Measurements from ENCODE around the gene KCNJ6. TPM values are rescaled to one million over a fixed set of nuclear protein-coding genes. Genes with fewer than 3 reads are reported as not detected.

Gene KCNJ6
- total RNA-seq, 1 experiment from 2014 or later: not detected

GRCh38 chr21:37788503-37788902 is 127.8 kb downstream of the KCNJ6 start:
- Histone ChIP-seq H3K9me3 (ENCODE audit: low read depth, low read length, poor library complexity, severe bottlenecking) (no peaks in the 10 kb centered on the region), H3K36me3 (ENCODE audit: insufficient read depth, low read length, poor library complexity, severe bottlenecking) (no peaks in the 10 kb centered on the region), H3K4me1 (ENCODE audit: insufficient read depth, low read length, poor library complexity, severe bottlenecking) (no peaks in the 10 kb centered on the region), H3K4me3 (ENCODE audit: low read depth, low read length, poor library complexity, severe bottlenecking) (no peak overlapping the region), H3K27ac (ENCODE audit: low read depth, low read length, poor library complexity, severe bottlenecking) (no peak overlapping the region), H3K27me3 (replicated peaks; ENCODE audit: insufficient read depth, low read depth, low read length, poor library complexity) (peaks cover 39% of the 10 kb centered on the region)
- DNase-seq (ENCODE audit: low spot score): no peak
- intact Hi-C loops (cut with micrococcal nuclease; ENCODE audit: unreplicated experiment): no loop called here
- TF ChIP-seq CTCF (conservative IDR thresholded peaks at IDR 0.05; ENCODE audit: low read depth, low read length): no peak
- no peak for TF ChIP-seq EZH2 (IDR thresholded peaks at IDR 0.05; ENCODE audit: borderline replicate concordance, low read depth, low read length, poor library complexity, severe bottlenecking)
- no TSS peak for BruUV-seq (replicated peaks)
- ChIA-PET POLR2A (ENCODE audit: low non-redundant PET) (no interaction called here), CTCF (no interaction called here)

GRCh38 chr21:37787456-37787855 is 128.8 kb downstream of the KCNJ6 start:
- H3K4me3 ChIP-seq (ENCODE audit: low read depth, low read length, poor library complexity, severe bottlenecking): no peak overlapping the region
- BruUV-seq (replicated peaks): no TSS peak
- no peak for DNase-seq (ENCODE audit: low spot score)
- TF ChIP-seq EZH2 (IDR thresholded peaks at IDR 0.05; ENCODE audit: borderline replicate concordance, low read depth, low read length, poor library complexity, severe bottlenecking): no peak
- TF ChIP-seq CTCF (conservative IDR thresholded peaks at IDR 0.05; ENCODE audit: low read depth, low read length): no peak
- no peak overlapping the region for H3K27ac ChIP-seq (ENCODE audit: low read depth, low read length, poor library complexity, severe bottlenecking)
- H3K9me3 ChIP-seq (ENCODE audit: low read depth, low read length, poor library complexity, severe bottlenecking): no peaks in the 10 kb centered on the region
- H3K4me1 ChIP-seq (ENCODE audit: insufficient read depth, low read length, poor library complexity, severe bottlenecking): no peaks in the 10 kb centered on the region
- ChIA-PET CTCF (no interaction called here), POLR2A (ENCODE audit: low non-redundant PET) (no interaction called here)
- H3K27me3 ChIP-seq (replicated peaks; ENCODE audit: insufficient read depth, low read depth, low read length, poor library complexity): peaks cover 39% of the 10 kb centered on the region
- H3K36me3 ChIP-seq (ENCODE audit: insufficient read depth, low read length, poor library complexity, severe bottlenecking): no peaks in the 10 kb centered on the region
- intact Hi-C loops (cut with micrococcal nuclease; ENCODE audit: unreplicated experiment): no loop called here

DNA sequence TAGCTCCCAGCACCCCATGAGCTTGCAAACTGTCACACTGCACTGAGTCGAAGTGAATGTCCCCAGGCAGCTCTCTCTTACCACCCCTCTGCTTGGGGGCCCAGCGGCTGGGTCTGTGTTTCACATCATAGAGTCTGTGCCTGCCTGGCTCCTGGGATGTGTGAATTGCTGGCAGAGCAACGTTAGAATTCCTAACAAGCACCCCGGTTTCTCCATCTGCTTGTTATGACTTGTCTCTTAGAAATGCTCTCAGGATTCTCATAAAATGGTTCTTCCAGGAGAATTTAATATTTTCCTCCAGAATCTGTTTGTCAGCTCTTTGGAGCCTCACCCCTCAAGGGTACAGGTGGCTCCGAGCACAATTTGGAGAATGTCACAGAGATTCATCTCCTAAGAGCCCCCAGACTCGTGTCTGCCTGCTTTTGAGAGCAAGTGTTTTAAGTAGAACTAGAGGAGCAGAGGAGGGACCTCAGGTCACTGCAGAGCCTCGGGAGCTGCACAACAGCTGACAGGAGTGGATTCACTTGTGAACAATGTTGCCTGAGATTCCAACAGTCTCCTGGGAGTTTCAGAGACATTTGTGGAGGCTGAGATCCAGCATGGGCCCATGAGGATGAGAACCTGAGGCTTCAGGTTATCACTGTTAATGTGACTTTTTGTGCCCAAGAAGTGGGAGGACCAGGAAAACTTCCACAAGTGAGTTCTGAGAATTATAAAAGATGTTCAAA is 131.5 kb downstream of the KCNJ6 start:
- Histone ChIP-seq H3K9me3 (ENCODE audit: low read depth, low read length, poor library complexity, severe bottlenecking) (no peaks in the 10 kb centered on the region), H3K4me3 (ENCODE audit: low read depth, low read length, poor library complexity, severe bottlenecking) (no peak overlapping the region), H3K27me3 (replicated peaks; ENCODE audit: insufficient read depth, low read depth, low read length, poor library complexity) (peaks cover 17% of the 10 kb centered on the region), H3K4me1 (ENCODE audit: insufficient read depth, low read length, poor library complexity, severe bottlenecking) (no peaks in the 10 kb centered on the region), H3K27ac (ENCODE audit: low read depth, low read length, poor library complexity, severe bottlenecking) (no peak overlapping the region), H3K36me3 (ENCODE audit: insufficient read depth, low read length, poor library complexity, severe bottlenecking) (no peaks in the 10 kb centered on the region)
- ChIA-PET POLR2A (ENCODE audit: low non-redundant PET) (no interaction called here), CTCF (no interaction called here)
- DNase-seq (ENCODE audit: low spot score): no peak
- no TSS peak for BruUV-seq (replicated peaks)
- TF ChIP-seq EZH2 (IDR thresholded peaks at IDR 0.05; ENCODE audit: borderline replicate concordance, low read depth, low read length, poor library complexity, severe bottlenecking) (no peak), CTCF (conservative IDR thresholded peaks at IDR 0.05; ENCODE audit: low read depth, low read length) (no peak)
- intact Hi-C loops (cut with micrococcal nuclease; ENCODE audit: unreplicated experiment): no loop called here

Data from A673 (cell line).